ENCODE results near the gene PCDH7.

Gene PCDH7

DNA sequence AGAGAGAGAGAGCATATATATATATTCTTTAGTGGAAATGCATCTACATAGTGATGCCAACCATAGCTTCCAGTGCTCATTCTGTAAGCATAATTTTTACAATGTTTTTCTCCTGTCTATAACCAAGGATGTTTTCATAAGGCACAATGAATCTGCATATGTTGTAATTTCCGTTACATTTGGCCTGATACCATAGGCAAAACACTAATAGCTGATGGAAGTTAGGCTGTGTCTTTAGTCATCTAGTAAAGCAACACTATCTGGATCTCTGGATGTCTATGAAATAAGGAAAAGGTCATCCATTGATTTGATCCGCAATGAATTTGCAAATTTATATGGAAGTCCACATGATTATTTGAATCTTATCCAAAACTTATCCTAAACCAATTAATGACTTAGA is 8.1 kb downstream of the PCDH7 start:
- no peak for DNase-seq

DNA sequence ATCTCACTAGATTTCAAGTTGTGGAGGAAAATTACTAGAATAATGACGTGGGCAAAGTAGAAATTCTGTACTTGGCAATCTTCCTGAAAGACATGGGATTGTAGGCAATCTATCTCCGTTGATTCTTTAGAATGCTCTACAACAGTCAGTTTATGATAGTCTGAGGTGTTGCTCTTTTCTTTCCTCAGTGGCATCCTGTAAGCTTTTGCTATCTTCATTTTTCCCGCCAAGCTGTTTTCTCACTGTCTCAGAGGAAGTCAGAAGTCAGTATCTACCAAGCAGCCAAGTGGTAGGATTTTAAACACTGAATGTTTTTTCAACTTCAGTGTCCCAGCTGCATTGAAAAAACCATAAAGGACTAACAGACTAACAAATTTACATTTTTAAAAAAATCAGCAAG is 23.7 kb downstream of the PCDH7 start:
- DNase-seq: no peak

GRCh38 chr4:30744386-30744785 is 24.2 kb downstream of the PCDH7 start:
- DNase-seq: no peak

GRCh38 chr4:30744957-30745640 is 24.9 kb downstream of the PCDH7 start:
- DNase-seq: no peak

DNA sequence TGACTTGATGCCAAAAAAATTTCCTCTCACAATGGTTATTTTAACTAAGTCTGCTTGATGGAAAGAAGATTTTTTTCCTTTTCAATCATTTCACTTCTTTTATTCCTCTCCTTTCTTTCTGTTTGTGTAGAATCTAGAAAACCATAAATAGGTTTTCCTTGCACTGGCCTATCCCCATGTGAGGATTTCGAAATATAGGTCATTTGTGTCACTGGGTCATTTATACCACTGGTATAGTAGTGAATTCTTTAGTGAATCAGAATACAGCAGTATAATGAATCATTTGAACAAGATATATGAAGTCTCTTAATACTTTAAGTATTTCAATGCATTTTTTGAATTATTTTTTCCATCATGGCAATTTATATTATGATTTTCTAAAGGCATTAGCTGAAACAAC is 26.6 kb downstream of the PCDH7 start:
- no peak for DNase-seq

DNA sequence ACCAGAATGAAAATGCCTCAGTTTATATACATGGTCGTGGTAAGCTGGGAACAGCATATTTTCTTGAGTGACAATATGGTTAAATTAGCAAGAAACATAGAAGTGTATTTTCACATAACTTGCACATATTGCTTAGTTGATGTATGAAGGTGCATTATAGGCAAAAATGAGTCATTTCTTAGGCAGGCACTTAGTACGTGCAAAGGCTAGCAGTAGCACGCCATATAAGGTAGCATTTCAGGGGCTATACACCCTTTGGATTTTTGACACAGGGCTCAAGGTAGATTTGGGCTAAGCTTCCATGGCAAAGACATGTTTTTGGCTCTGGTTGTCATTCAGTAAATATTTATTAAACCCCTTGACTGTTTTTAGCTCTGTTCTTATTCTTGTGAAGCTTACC is 33.1 kb downstream of the PCDH7 start:
- no peak for DNase-seq

GRCh38 chr4:30754021-30754420 is 33.9 kb downstream of the PCDH7 start:
- DNase-seq: no peak

GRCh38 chr4:30755346-30755745 is 35.2 kb downstream of the PCDH7 start:
- no peak for DNase-seq

GRCh38 chr4:30756553-30756952 is 36.4 kb downstream of the PCDH7 start:
- DNase-seq: no peak

- DNase-seq: no peak
These were observed 37.2 kb downstream of the PCDH7 start for GRCh38 chr4:30757357-30757756.

DNA sequence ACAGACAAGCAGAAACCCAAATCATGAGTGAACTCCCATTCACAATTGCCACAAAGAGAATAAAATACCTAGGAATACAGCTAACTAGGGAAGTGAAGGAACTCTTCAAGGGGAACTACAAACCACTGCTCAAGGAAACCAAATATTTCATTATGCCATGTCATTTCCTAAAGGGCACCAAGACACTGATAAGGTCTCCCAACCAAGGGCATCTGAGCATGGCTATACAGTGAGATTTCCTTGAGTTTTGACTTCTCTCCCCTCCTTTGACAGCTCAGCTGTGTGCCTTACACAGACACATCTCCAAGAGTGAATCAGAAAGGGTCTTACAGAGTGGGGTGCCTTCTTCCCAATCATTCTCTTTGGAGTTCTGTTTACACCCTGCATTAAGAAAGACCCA is 40.4 kb downstream of the PCDH7 start:
- DNase-seq: no peak

DNA sequence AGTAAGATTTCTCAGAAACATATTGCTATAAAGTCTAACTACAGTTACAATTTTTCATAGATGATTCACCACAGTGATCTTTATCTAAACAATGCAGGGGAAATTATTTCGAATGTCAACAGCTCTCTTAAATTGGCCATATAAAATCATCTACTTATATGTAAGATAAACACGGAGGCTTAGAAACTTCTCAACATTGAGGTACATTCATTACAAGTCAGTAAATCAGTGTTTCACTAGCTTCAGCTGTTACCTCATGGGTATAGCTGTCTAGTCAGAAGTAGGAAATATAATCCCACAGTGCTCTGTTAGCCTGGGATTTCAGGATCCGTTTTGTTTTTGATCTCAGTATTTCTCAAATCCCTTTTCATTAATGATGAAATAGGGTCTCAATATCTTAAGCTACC is 43.2 kb downstream of the PCDH7 start:
- DNase-seq: no peak

- no peak for DNase-seq
These were observed 44.9 kb downstream of the PCDH7 start for GRCh38 chr4:30765022-30765421.

DNA sequence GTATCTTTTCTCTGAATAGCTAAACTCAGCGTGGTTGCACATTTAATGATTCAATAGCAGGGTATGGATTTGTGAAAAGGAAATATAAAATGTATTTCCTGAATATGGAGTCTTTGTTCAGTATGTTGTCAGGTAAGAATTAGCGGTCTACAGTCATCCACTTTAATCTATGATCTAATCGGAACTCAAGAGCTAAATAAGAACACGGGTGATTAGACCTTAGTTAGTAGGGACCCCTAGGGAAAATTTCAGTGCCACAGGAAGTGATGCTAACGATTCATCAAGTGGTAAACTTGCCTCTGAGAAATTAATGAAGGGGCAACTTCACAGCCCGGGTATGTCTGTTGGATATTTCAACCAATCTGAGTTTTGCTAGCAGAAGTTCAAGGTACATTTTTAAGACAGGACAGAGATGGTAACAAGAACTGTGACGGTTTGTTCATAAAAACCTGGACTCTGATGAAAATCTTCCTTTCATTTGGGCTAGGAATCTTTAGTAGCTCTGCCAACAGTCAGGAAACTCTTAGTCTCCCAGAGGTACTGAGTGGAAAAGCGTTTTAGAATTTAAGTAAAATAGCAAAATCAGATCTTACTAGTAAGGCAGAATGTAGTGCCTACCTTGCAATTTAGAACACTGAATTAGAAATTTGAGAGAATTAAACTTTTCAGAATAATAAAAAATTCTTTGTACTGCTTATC is 47.1 kb downstream of the PCDH7 start:
- no peak for DNase-seq

GRCh38 chr4:30768277-30768676 is 48.1 kb downstream of the PCDH7 start:
- no peak for DNase-seq

DNA sequence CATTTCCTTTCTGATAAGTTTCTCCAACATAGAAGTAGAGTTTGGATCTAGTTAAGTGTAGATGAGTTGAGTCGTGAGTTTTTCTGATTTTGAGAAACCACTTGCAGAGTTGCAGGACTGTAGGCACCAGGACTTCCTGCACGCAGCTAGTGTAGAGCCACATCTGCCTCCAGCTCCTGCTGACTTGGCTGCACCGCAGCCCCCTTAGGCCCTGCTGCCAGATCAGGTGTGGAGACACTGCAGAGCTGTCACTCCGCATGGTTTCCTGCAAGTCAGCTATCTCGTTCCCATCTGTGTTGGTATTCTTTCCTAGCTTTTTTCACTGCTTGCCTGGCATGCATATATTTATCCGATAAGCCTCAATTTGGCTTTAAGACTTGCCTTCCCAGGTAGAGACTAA is 48.9 kb downstream of the PCDH7 start:
- no peak for DNase-seq

GRCh38 chr4:30770049-30770549 is 49.9 kb downstream of the PCDH7 start:
- no peak for DNase-seq

DNA sequence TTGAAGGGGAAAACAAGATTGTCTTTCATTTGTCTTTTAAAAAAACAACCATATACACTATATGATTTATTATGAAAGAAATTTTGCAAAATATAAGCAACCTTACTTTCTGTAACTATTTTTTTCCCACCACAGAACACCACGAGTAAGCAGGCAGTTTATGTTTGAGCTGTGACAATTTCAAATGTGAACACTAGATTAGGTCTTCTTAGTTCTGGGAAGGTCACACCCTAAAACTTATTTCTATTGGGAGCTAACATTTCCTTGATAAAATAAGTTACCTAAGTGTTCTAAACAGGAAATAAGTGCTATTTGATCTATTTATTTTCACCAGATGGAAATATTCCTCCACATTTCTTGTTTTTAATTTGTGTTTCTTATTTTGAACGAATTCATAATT is 50.6 kb downstream of the PCDH7 start:
- DNase-seq: no peak

DNA sequence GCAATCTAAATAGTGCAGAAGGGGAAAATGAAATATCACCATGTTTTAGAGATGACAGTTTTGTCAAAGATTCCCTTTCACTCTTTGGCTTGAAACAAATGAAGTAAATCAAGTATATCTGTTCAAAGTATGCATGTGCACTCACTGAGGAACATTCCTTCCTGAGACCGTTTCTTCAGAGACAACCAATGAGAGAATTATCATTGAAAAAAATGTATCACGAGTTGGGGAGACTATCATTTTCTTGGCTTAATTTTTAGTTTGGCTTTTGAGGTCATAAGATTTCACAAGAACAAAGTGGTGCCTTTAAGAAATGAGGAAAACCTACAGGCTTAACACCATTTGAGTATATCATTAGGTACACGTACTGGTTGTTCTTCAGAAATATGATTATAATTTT is 56.3 kb downstream of the PCDH7 start:
- DNase-seq: no peak

DNA sequence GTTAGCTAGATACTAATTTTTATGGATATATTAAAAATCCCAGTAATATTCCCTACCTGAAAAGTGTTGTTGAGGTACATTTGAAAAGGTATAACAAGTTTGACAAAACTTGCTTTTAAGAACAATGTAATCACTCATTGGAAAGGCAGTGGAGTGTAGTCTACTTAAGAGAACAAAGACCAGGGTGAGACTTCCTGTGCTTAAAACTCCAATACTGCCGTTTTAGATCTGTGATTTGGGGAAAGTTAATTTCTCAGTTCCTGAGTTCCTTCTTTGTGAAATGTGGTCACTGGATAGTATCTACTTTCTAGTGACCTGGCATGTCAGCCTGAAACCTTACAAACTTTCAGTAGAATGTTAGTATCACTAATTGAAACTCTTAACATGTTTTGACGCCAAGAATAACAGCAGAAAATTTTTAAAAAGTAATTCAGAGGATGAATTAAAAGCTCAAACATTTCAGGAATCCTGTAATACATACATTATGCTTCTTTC is 56.8 kb downstream of the PCDH7 start:
- no peak for DNase-seq
